ENCODE data around the gene PARP14. TPM values are rescaled to one million over a fixed set of nuclear protein-coding genes. Genes with fewer than 3 reads are reported as not detected.

The PARP14 gene
- total RNA-seq, 1 experiment from 2014 or later, result 17.4 TPM

GRCh38 chr3:122743581-122744120 is 63.0 kb downstream of the PARP14 start:
- Histone ChIP-seq H2BK5ac (ENCODE audit: insufficient read length, low read length) (no peak overlapping the region), H3K79me1 (ENCODE audit: insufficient read depth, low read depth, low read length, poor library complexity, severe bottlenecking) (no peaks in the 10 kb centered on the region), H3K27me3 (ENCODE audit: insufficient read depth, low read length) (no peaks in the 10 kb centered on the region), H3K4me2 (ENCODE audit: insufficient read depth, insufficient read length, low read length) (no peak overlapping the region), H4K91ac (ENCODE audit: insufficient read length, low read depth, low read length) (no peak overlapping the region), H3K9me3 (ENCODE audit: control insufficient read depth, low read depth, low read length) (no peaks in the 10 kb centered on the region), H3K4ac (ENCODE audit: low read depth, low read length) (no peak overlapping the region), H2BK20ac (ENCODE audit: low read depth, low read length, poor library complexity, severe bottlenecking) (no peak overlapping the region), H2AK5ac (ENCODE audit: insufficient read length, low read length) (no peak overlapping the region), H2AFZ (ENCODE audit: low read length) (no peak overlapping the region), H4K20me1 (ENCODE audit: control insufficient read depth, insufficient read depth, insufficient read length) (no peaks in the 10 kb centered on the region), H3K9ac (ENCODE audit: extremely low read depth, insufficient read length, low read length) (no peak overlapping the region), H3T11ph (ENCODE audit: low read length) (no peak overlapping the region), H3K27ac (ENCODE audit: insufficient read length, low read depth, low read length) (no peak overlapping the region), H3K56ac (ENCODE audit: insufficient read length, low read depth, low read length) (no peak overlapping the region), H3K23ac (ENCODE audit: insufficient read length, low read depth, low read length) (no peak overlapping the region), H2BK15ac (ENCODE audit: low read depth, low read length) (no peak overlapping the region), H2BK120ac (ENCODE audit: low read depth, low read length, poor library complexity, severe bottlenecking) (no peak overlapping the region), H3K18ac (ENCODE audit: insufficient read length, low read depth, low read length) (no peak overlapping the region), H4K5ac (ENCODE audit: insufficient read length, low read depth, low read length) (no peak overlapping the region), H3K23me2 (ENCODE audit: insufficient read length, low read depth, low read length, poor library complexity, severe bottlenecking) (no peaks in the 10 kb centered on the region), H2BK12ac (ENCODE audit: insufficient read length, low read depth, low read length) (no peak overlapping the region), H3K14ac (ENCODE audit: insufficient read depth, low read length) (no peak overlapping the region), H3K79me2 (ENCODE audit: insufficient read depth, low read length) (no peaks in the 10 kb centered on the region), H3K4me1 (ENCODE audit: insufficient read depth, low read length) (0 out of 2 replicates have a peak, but pooled peaks cover 3% of the 10 kb centered on the region), H4K8ac (replicated peaks; ENCODE audit: insufficient read length, low read depth, low read length) (no peak overlapping the region)
- Mint-ChIP-seq H3K27me3 (ENCODE audit: low read depth) (no peaks in the 10 kb centered on the region; the same call in 1 of the 2 replicates), H3K9me3 (peaks cover 12 to 19% of the 10 kb centered on the region in 2 experiments), H3K4me3 (no peak overlapping the region), H3K4me1 (peaks cover 17% of the 10 kb centered on the region in 2 experiments), H3K36me3 (ENCODE audit: insufficient read depth in 1 of 3, low read depth in 3 of 3) (peaks cover 31 to 53% (median 49%) of the 10 kb centered on the region in 3 experiments), H3K27ac (no peak overlapping the region)
- DNase-seq, result no peak
- WGBS (ENCODE audit: extremely low coverage, insufficient read length, low lambda C conversion rate), result no CpG with 5 or more reads among the region's 4 CpGs
- TF ChIP-seq CTCF (conservative IDR thresholded peaks at IDR 0.05), result no peak
